ENCODE data around the gene MT1B. TPM values are rescaled to one million over a fixed set of nuclear protein-coding genes. Genes with fewer than 3 reads are reported as not detected.

The MT1B gene
- total and polyA plus RNA-seq, 2 of the 13 experiments (the other 11 are each of a cell fraction or from before 2014, with no cell fraction given) = 0.89 TPM; not detected in 1

- peak; percentile 57 for TF ChIP-seq ZNF12 (CRISPR knock-in tag; IDR thresholded peaks at IDR 0.05)
- TF ChIP-seq ZSCAN31 (CRISPR knock-in tag; IDR thresholded peaks at IDR 0.05; ENCODE audit: low read depth) = peak; percentile 79; the same call in 1 of the 2 replicates
- peak; percentile 78 for TF ChIP-seq MEIS1 (CRISPR knock-in tag; IDR thresholded peaks at IDR 0.05; ENCODE audit: borderline replicate concordance)
- peak in 1 of 2 experiments; percentile 83; a peak in 2 of 4 replicates for TF ChIP-seq KLF16 (CRISPR knock-in tag; IDR thresholded peaks at IDR 0.05)
- TF ChIP-seq MED8 (CRISPR knock-in tag; IDR thresholded peaks at IDR 0.05; ENCODE audit: insufficient replicate concordance) = peak; percentile 55
- no peak for TF ChIP-seq SMARCE1 (IDR thresholded peaks at IDR 0.05; ENCODE audit: borderline replicate concordance)
- TF ChIP-seq ZNF816 (CRISPR knock-in tag; IDR thresholded peaks at IDR 0.05; ENCODE audit: borderline replicate concordance) = peak; percentile 62; the same call in 1 of the 2 replicates
- TF ChIP-seq CHD2 (IDR thresholded peaks at IDR 0.05; ENCODE audit: low read depth, low read length) = 0 out of 2 replicates have a peak, but pooled peaks have one; percentile 25
- peak; percentile 95 for TF ChIP-seq ZNF451 (CRISPR knock-in tag; IDR thresholded peaks at IDR 0.05)
- TF ChIP-seq RELA (CRISPR knock-in tag; IDR thresholded peaks at IDR 0.05) = no peak
- peak; percentile 83; the same call in 1 of the 2 replicates for TF ChIP-seq ZNF251 (CRISPR knock-in tag; IDR thresholded peaks at IDR 0.05)
- TF ChIP-seq ZNF839 (CRISPR knock-in tag; IDR thresholded peaks at IDR 0.05; ENCODE audit: borderline replicate concordance) = no peak; the same call in 1 of the 2 replicates
- peak; percentile 28 for TF ChIP-seq SKI (IDR thresholded peaks at IDR 0.05; ENCODE audit: partially characterized antibody)
- no peak for TF ChIP-seq CBX2 (IDR thresholded peaks at IDR 0.05; ENCODE audit: low read depth, low read length)
- TF ChIP-seq CBX2 (CRISPR knock-in tag; IDR thresholded peaks at IDR 0.05; ENCODE audit: low read depth) = no peak; the same call in 1 of the 2 replicates
- no peak for TF ChIP-seq CAMTA2 (CRISPR knock-in tag; IDR thresholded peaks at IDR 0.05; ENCODE audit: borderline replicate concordance)
- no peak for TF ChIP-seq ZBTB8A (CRISPR knock-in tag; IDR thresholded peaks at IDR 0.05; ENCODE audit: borderline replicate concordance, low read depth)
- peak; percentile 7 for TF ChIP-seq PHF5A (CRISPR knock-in tag; IDR thresholded peaks at IDR 0.05; ENCODE audit: low read depth, unreplicated experiment)
- TF ChIP-seq ZBTB39 (CRISPR knock-in tag; IDR thresholded peaks at IDR 0.05) = no peak
- TF ChIP-seq ZNF484 (CRISPR knock-in tag; IDR thresholded peaks at IDR 0.05; ENCODE audit: borderline replicate concordance, low read depth) = no peak
- TF ChIP-seq ZNF558 (CRISPR knock-in tag; IDR thresholded peaks at IDR 0.05; ENCODE audit: borderline replicate concordance) = peak; percentile 94; the same call in 1 of the 2 replicates
- no peak for TF ChIP-seq SNRNP70 (IDR thresholded peaks at IDR 0.05; ENCODE audit: low read depth, low read length)
- TF ChIP-seq THRA (CRISPR knock-in tag; IDR thresholded peaks at IDR 0.05; ENCODE audit: borderline replicate concordance) = peak; percentile 77; the same call in 1 of the 2 replicates
- TF ChIP-seq MTA3 (CRISPR knock-in tag; IDR thresholded peaks at IDR 0.05) = no peak
These were observed 44.5 kb upstream of the MT1B start (continued) for GRCh38 chr16:56607109-56607618.
